GM19351 (cell line): ENCODE data around the gene SPC24.
"Not testable (repeated sequence)": the region's sequence is repeated elsewhere in the genome, so short reads cannot be mapped to it uniquely, and the experiment has no call there.

Source experiments
- ATAC-seq: cut with Tn5 transposase; IDR thresholded peaks from one replicate; pipeline ENCODE4 v1.9.1; 2021; ENCODE audit warnings: mild to moderate bottlenecking, moderate library complexity; ENCODE audit not compliant: unreplicated experiment

SPC24 gene

GRCh38 chr19:11131471-11131870, 24.1 kb downstream of the SPC24 start:
- ATAC-seq = no peak

DNA sequence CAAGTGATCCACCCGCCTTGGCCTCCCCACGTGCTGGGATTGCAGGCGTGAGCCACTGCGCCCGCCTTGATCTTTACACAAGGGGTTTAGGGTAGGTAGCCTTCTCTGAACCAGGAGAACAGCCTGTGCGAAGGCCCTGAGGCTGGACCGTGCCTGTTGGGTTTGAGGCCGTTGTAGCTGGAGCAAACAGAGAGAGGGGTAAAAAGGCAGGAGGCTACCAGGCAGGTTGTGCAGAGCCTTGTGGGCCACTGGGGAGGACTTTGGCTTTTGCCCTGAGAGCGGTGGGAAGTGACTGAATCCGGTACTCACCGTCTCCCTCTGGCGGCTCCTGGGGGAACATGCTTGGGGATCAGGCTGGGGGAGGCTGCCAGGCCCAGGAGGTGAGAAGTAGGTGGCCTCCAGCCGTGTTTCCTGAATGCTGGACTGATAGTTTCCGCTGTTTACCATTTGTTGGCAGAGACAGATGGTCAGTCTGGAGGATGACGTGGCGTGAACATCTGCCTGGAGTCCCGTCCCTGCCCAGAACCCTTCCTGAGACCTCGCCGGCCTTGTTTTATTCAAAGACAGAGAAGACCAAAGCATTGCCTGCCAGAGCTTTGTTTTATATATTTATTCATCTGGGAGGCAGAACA, 24.6 kb downstream of the SPC24 start:
- ATAC-seq = no peak

DNA sequence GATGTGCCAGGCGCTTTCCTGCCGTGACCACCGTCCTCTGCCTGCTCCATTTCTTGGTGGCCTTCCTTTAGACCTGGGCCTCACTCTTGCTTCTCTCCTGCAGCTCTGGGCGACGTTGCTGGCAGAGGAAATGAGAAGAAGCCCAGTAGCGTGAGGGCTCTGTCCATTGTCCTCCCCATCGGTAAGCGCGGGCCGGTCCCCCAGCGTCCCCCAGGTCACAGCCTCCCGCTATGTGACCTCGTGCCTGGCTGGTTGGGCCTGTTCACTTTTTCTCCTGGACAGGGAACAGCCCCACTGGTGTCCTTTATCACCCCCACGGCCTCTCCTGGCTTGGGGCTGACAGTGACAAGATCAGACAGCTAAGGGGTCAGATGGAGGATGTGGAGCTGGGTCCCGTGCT, 27.7 kb downstream of the SPC24 start:
- ATAC-seq = no peak

DNA sequence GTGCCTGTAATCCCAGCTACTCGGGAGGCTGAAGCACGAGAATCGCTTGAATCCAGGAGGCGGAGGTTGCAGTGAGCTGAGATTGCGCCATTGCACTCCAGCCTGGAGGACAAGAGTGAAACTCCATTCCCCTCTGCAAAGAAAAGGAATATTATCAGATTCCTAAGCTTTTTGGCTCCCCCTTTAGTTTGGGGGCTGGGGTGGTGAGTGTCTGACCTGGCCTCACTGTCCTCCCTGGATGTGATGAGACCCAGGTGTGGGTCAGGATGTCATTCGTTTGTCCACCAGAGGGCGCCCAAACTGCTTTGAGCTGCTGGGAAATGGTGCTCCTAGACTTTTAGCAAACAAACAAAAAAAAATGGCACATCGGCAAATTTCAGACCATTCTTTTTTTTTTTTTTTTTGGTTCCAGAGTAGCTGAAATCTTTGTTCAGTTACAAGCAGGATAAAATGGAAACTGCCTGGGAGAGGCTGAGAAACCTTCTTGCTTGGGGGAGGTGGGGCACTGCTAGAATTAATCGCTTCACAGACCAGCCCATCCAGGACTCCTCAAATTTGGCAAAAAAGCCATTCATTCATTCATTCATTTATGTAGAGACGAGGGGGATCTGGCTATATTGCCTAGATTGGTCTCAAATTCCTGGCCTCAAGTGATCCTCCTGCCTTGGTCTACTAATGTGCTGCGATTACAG, 29.4 kb downstream of the SPC24 start:
- ATAC-seq = no peak

DNA sequence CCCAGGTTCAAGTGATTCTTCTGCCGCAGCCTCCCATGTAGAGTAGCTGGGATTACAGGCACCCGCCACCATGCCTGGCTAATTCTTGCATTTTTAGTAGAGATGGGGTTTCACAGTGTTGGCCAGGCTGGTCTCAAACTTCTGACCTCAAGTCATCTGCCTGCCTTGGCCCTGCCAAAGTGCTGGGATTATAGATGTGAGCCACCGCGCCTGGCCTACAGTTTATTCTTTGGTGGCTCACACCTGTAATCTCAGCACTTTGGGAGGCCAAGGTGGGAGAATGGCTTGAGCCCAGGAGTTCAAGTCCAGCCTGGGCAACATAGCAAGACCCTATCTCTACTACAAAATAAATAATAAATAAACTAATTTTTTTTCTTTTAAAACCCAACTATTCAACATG, 31.4 kb downstream of the SPC24 start:
- ATAC-seq = not testable (repeated sequence)

- no peak for ATAC-seq
These were observed 32.5 kb downstream of the SPC24 start for GRCh38 chr19:11123114-11123513.

DNA sequence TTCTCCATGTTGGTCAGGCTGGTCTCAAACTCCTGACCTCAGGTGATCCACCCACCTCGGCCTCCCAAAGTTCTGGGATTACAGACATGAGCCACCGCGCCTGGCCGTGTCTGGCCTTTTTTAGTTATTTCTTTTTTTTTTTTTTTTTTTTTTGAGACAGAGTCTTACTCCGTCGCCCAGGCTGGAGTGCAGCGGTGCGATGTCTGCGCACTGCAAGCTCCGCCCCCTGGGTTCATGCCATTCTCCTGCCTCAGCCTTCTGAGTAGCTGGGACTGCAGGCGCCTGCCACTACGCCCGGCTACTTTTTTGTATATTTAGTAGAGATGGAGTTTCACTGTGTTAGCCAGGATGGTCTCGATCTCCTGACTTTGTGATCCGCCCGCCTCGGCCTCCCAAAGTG, 33.6 kb downstream of the SPC24 start:
- not testable (repeated sequence) for ATAC-seq

DNA sequence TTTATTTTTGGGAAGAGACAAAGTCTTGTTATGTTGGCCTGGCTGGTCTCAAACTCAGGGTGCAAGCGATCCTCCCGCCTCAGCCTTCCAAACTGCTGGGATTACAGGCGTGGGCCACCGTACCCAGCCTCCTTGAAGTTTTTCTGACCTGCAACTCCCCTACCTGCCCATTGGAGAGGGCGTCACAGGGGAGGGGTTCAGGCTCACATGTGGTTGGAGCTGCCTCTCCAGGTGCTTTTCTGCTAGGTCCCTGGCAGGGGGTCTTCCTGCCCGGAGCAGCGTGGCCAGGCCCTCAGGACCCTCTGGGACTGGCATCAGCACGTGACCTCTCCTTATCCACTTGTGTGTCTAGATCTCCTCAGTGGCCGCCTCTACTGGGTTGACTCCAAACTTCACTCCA, 39.1 kb downstream of the SPC24 start:
- ATAC-seq = no peak

DNA sequence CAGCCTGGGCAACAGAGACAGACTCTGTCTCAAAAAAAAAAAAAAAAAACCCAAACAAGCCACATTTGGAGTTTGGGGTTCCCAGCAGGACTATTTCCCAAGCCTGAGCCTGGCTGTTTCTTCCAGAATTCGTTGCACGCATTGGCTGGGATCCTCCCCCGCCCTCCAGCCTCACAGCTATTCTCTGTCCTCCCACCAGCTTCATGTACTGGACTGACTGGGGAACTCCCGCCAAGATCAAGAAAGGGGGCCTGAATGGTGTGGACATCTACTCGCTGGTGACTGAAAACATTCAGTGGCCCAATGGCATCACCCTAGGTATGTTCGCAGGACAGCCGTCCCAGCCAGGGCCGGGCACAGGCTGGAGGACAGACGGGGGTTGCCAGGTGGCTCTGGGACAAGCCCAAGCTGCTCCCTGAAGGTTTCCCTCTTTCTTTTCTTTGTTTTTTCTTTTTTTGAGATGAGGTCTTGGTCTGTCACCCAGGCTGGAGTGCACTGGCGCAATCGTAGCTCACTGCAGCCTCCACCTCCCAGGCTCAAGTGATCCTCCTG, 39.6 kb downstream of the SPC24 start:
- ATAC-seq = no peak

- ATAC-seq = no peak
These were observed 40.5 kb downstream of the SPC24 start for GRCh38 chr19:11115042-11115441.

DNA sequence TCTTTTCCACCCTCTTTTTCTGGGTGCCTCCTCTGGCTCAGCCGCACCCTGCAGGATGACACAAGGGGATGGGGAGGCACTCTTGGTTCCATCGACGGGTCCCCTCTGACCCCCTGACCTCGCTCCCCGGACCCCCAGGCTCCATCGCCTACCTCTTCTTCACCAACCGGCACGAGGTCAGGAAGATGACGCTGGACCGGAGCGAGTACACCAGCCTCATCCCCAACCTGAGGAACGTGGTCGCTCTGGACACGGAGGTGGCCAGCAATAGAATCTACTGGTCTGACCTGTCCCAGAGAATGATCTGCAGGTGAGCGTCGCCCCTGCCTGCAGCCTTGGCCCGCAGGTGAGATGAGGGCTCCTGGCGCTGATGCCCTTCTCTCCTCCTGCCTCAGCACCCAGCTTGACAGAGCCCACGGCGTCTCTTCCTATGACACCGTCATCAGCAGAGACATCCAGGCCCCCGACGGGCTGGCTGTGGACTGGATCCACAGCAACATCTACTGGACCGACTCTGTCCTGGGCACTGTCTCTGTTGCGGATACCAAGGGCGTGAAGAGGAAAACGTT, 42.4 kb downstream of the SPC24 start:
- no peak for ATAC-seq

- ATAC-seq = no peak
These were observed 43.8 kb downstream of the SPC24 start for GRCh38 chr19:11111771-11112144.

GRCh38 chr19:11111117-11111770, 44.3 kb downstream of the SPC24 start:
- no peak for ATAC-seq

GRCh38 chr19:11108746-11109145, 46.8 kb downstream of the SPC24 start:
- no peak for ATAC-seq

- ATAC-seq = no peak
These were observed 49.1 kb downstream of the SPC24 start for GRCh38 chr19:11106477-11106876.

GRCh38 chr19:11105014-11105636, 50.5 kb downstream of the SPC24 start:
- no peak for ATAC-seq

GRCh38 chr19:11103667-11104066, 51.9 kb downstream of the SPC24 start:
- not testable (repeated sequence) for ATAC-seq

- no peak for ATAC-seq
These were observed 52.6 kb downstream of the SPC24 start for GRCh38 chr19:11102944-11103343.

DNA sequence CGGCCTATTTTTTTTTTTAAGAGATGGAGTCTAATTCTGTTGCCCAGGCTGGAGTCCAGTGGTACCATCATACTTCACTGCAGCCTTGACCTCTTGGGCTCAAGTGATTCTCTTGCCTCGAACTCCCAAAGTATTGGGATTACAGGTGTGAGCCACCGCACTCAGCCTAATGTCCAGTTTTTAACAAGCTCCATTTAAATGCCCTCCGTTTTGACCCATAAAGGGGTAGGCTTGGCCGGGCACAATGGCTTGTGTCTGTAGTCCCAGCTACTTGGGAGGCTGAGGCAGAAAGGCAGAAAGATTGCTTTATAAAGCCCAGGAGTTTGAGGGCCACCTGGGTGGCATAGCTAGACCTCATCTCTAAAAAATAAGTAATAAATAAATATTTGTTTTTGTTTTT, 54.5 kb downstream of the SPC24 start:
- no peak for ATAC-seq

GRCh38 chr19:11100049-11100448, 55.5 kb downstream of the SPC24 start:
- no peak for ATAC-seq

- no peak for ATAC-seq
These were observed 56.7 kb downstream of the SPC24 start for GRCh38 chr19:11098861-11099260.
